Measurements from ENCODE around the gene OPA1.

GRCh38 chr3:193686665-193687483 is 93.9 kb downstream of the OPA1 start:
- TF ChIP-seq, protein P1, sequence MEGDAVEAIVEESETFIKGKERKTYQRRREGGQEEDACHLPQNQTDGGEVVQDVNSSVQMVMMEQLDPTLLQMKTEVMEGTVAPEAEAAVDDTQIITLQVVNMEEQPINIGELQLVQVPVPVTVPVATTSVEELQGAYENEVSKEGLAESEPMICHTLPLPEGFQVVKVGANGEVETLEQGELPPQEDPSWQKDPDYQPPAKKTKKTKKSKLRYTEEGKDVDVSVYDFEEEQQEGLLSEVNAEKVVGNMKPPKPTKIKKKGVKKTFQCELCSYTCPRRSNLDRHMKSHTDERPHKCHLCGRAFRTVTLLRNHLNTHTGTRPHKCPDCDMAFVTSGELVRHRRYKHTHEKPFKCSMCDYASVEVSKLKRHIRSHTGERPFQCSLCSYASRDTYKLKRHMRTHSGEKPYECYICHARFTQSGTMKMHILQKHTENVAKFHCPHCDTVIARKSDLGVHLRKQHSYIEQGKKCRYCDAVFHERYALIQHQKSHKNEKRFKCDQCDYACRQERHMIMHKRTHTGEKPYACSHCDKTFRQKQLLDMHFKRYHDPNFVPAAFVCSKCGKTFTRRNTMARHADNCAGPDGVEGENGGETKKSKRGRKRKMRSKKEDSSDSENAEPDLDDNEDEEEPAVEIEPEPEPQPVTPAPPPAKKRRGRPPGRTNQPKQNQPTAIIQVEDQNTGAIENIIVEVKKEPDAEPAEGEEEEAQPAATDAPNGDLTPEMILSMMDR (IDR thresholded peaks at IDR 0.05; ENCODE audit: borderline replicate concordance, extremely low read depth, low read length, poor library complexity, severe bottlenecking), result no peak
- TF ChIP-seq EZH2 (IDR thresholded peaks at IDR 0.05; ENCODE audit: borderline replicate concordance, low read depth, low read length, severe bottlenecking), result no peak

Measured in DND-41 (cell line).